H1 (cell line): ENCODE measurements around the gene TACC2. TPM values are rescaled to one million over a fixed set of nuclear protein-coding genes. Genes with fewer than 3 reads are reported as not detected.

Source experiments
- CBX8 ChIP-seq: fragments of 300-800, 300-1000 bp; sonication (generic); IDR thresholded peaks from 2 replicates; pipeline ENCODE4 v1.7.1; 2016; ENCODE audit warnings: low read depth, low read length, borderline replicate concordance
- CREB1 ChIP-seq: IDR thresholded peaks from 2 replicates; pipeline ENCODE4 v1.6.1; 2012; ENCODE audit warnings: inconsistent platforms
- POLR2A ChIP-seq, 2 experiments: IDR thresholded peaks; 1 replicate in 1 of 2; 2 replicates in 1 of 2; pipeline ENCODE4 v1.6.1; 2011; ENCODE audit warnings: low read depth in 2 of 2, low read length in 2 of 2, mild to moderate bottlenecking in 2 of 2; ENCODE audit errors: control extremely low read depth in 1 of 2
- SP1 ChIP-seq: IDR thresholded peaks from 2 replicates; pipeline ENCODE4 v1.6.1; 2011; ENCODE audit warnings: low read depth, low read length
- TBP ChIP-seq: IDR thresholded peaks from 2 replicates; pipeline ENCODE4 v1.6.1; 2011; ENCODE audit warnings: low read depth, low read length, improper control_type of control experiment
- polyA plus RNA-seq, 7 experiments: library from polyadenylated mRNA; depleted of rRNA in 3 of 7; stranded (reverse) in 5 of 7; unstranded in 2 of 7; fragments of >200 nt in 5 of 7; fragments of 200-250 nt in 2 of 7; gene quantifications; 1 replicate in 5 of 7; 2 replicates in 1 of 7; 4 replicates in 1 of 7; pipeline versions ENCODE4 v1.2.1 to v1.2.3, GENCODE V29; 2011 to 2013; ENCODE audit warnings: missing spikeins in 2 of 7, mixed read lengths in 2 of 7
- total RNA-seq: library from RNA; stranded (reverse); fragmentation: NEBNext Ultra II Directional; extraction: Animal tissue kit (Norgen Biotek cat#: 25700); gene quantifications from 2 replicates; pipeline ENCODE4 v1.2.1, GENCODE V29; 2021
- TF ChIP-seq, protein P1 (sequence below): fragments of 300-600 bp; sonication (generic); IDR thresholded peaks from 2 replicates; pipeline ENCODE4 v1.7.1; 2012; ENCODE audit warnings: low read length, moderate library complexity, mild to moderate bottlenecking, inconsistent platforms; ENCODE audit not compliant: insufficient replicate concordance

Gene TACC2
- total and polyA plus RNA-seq, 2 of the 8 experiments (the other 6 are each of a cell fraction or from before 2014, with no cell fraction given): 21.2 to 46.6 TPM

- TF ChIP-seq, protein P1, sequence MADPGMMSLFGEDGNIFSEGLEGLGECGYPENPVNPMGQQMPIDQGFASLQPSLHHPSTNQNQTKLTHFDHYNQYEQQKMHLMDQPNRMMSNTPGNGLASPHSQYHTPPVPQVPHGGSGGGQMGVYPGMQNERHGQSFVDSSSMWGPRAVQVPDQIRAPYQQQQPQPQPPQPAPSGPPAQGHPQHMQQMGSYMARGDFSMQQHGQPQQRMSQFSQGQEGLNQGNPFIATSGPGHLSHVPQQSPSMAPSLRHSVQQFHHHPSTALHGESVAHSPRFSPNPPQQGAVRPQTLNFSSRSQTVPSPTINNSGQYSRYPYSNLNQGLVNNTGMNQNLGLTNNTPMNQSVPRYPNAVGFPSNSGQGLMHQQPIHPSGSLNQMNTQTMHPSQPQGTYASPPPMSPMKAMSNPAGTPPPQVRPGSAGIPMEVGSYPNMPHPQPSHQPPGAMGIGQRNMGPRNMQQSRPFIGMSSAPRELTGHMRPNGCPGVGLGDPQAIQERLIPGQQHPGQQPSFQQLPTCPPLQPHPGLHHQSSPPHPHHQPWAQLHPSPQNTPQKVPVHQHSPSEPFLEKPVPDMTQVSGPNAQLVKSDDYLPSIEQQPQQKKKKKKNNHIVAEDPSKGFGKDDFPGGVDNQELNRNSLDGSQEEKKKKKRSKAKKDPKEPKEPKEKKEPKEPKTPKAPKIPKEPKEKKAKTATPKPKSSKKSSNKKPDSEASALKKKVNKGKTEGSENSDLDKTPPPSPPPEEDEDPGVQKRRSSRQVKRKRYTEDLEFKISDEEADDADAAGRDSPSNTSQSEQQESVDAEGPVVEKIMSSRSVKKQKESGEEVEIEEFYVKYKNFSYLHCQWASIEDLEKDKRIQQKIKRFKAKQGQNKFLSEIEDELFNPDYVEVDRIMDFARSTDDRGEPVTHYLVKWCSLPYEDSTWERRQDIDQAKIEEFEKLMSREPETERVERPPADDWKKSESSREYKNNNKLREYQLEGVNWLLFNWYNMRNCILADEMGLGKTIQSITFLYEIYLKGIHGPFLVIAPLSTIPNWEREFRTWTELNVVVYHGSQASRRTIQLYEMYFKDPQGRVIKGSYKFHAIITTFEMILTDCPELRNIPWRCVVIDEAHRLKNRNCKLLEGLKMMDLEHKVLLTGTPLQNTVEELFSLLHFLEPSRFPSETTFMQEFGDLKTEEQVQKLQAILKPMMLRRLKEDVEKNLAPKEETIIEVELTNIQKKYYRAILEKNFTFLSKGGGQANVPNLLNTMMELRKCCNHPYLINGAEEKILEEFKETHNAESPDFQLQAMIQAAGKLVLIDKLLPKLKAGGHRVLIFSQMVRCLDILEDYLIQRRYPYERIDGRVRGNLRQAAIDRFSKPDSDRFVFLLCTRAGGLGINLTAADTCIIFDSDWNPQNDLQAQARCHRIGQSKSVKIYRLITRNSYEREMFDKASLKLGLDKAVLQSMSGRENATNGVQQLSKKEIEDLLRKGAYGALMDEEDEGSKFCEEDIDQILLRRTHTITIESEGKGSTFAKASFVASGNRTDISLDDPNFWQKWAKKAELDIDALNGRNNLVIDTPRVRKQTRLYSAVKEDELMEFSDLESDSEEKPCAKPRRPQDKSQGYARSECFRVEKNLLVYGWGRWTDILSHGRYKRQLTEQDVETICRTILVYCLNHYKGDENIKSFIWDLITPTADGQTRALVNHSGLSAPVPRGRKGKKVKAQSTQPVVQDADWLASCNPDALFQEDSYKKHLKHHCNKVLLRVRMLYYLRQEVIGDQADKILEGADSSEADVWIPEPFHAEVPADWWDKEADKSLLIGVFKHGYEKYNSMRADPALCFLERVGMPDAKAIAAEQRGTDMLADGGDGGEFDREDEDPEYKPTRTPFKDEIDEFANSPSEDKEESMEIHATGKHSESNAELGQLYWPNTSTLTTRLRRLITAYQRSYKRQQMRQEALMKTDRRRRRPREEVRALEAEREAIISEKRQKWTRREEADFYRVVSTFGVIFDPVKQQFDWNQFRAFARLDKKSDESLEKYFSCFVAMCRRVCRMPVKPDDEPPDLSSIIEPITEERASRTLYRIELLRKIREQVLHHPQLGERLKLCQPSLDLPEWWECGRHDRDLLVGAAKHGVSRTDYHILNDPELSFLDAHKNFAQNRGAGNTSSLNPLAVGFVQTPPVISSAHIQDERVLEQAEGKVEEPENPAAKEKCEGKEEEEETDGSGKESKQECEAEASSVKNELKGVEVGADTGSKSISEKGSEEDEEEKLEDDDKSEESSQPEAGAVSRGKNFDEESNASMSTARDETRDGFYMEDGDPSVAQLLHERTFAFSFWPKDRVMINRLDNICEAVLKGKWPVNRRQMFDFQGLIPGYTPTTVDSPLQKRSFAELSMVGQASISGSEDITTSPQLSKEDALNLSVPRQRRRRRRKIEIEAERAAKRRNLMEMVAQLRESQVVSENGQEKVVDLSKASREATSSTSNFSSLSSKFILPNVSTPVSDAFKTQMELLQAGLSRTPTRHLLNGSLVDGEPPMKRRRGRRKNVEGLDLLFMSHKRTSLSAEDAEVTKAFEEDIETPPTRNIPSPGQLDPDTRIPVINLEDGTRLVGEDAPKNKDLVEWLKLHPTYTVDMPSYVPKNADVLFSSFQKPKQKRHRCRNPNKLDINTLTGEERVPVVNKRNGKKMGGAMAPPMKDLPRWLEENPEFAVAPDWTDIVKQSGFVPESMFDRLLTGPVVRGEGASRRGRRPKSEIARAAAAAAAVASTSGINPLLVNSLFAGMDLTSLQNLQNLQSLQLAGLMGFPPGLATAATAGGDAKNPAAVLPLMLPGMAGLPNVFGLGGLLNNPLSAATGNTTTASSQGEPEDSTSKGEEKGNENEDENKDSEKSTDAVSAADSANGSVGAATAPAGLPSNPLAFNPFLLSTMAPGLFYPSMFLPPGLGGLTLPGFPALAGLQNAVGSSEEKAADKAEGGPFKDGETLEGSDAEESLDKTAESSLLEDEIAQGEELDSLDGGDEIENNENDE: no peak
- TF ChIP-seq CREB1: no peak
- no peak for TF ChIP-seq POLR2A (IDR thresholded peaks at IDR 0.05; ENCODE audit: control extremely low read depth in 1 of 2, low read depth in 2 of 2, low read length in 2 of 2)
- no peak for TF ChIP-seq TBP
- TF ChIP-seq SP1: no peak
- no peak for TF ChIP-seq CBX8
Observed at GRCh38 chr10:122012731-122013130, 23.8 kb downstream of the TACC2 start (continued).
